Mesenchymal stem cell (in vitro differentiated cells and primary cell): ENCODE measurements around the gene ADRA2A.

Experiments
- DNase-seq: peaks from one replicate; pipeline ENCODE4 v3.0.0-alpha.2; 2013
- H2AFZ ChIP-seq: one replicate; pipeline ENCODE4 v1.6.1; 2013; ENCODE audit warnings: low read depth, mild to moderate bottlenecking, control low read depth, inconsistent platforms, low read length, moderate library complexity
- H2AK5ac ChIP-seq: 2 replicates; pipeline ENCODE4 v1.6.1; 2013; ENCODE audit warnings: low read length, moderate library complexity, mild to moderate bottlenecking, inconsistent platforms; ENCODE audit not compliant: severe bottlenecking
- H2BK120ac ChIP-seq: one replicate; pipeline ENCODE4 v1.6.1; 2013; ENCODE audit warnings: low read depth, mild to moderate bottlenecking, inconsistent platforms, low read length, moderate library complexity
- H2BK12ac ChIP-seq, 2 experiments: one replicate each; pipeline ENCODE4 v1.6.1; 2013; ENCODE audit warnings: inconsistent platforms in 2 of 2, low read length in 2 of 2, mild to moderate bottlenecking in 2 of 2, moderate library complexity in 2 of 2, control low read depth in 1 of 2
- H2BK15ac ChIP-seq: one replicate; pipeline ENCODE4 v1.6.1; 2013; ENCODE audit warnings: mild to moderate bottlenecking, low read depth, inconsistent platforms; ENCODE audit not compliant: poor library complexity, severe bottlenecking
- H2BK5ac ChIP-seq: 2 replicates; pipeline ENCODE4 v1.6.1; 2013; ENCODE audit warnings: low read depth, mild to moderate bottlenecking, low read length, control low read depth, inconsistent platforms; ENCODE audit not compliant: poor library complexity, severe bottlenecking
- H3K14ac ChIP-seq, 2 experiments: one replicate each; pipeline ENCODE4 v1.6.1; 2013; ENCODE audit warnings: inconsistent platforms in 2 of 2, low read length in 2 of 2, control low read depth in 1 of 2, mild to moderate bottlenecking in 1 of 2, moderate library complexity in 1 of 2
- H3K18ac ChIP-seq, 2 experiments: one replicate each; pipeline ENCODE4 v1.6.1; 2013; ENCODE audit warnings: inconsistent platforms in 2 of 2, low read length in 2 of 2, control low read depth in 1 of 2, low read depth in 1 of 2, mild to moderate bottlenecking in 1 of 2
- H3K23ac ChIP-seq, 2 experiments: one replicate each; pipeline ENCODE4 v1.6.1; 2013; ENCODE audit warnings: inconsistent platforms in 2 of 2, low read length in 2 of 2, mild to moderate bottlenecking in 2 of 2, moderate library complexity in 2 of 2, control low read depth in 1 of 2
- H3K27ac ChIP-seq: 2 replicates; pipeline ENCODE4 v1.5.1; 2013; ENCODE audit warnings: mild to moderate bottlenecking, moderate library complexity, low read length, control low read depth, inconsistent platforms; ENCODE audit not compliant: poor library complexity, severe bottlenecking
- H3K27me3 ChIP-seq, 2 experiments: 2 replicates each; pipeline versions ENCODE4 v1.6.1 to v1.7.0; 2013; ENCODE audit warnings: low read length in 2 of 2, mild to moderate bottlenecking in 2 of 2, moderate library complexity in 2 of 2, control low read depth in 1 of 2, inconsistent platforms in 1 of 2; ENCODE audit not compliant: control insufficient read depth in 1 of 2, insufficient read depth in 1 of 2
- H3K36me3 ChIP-seq, 2 experiments: 2 replicates each; pipeline versions ENCODE4 v1.6.1 to v1.7.0; 2013; ENCODE audit warnings: low read length in 2 of 2, control low read depth in 1 of 2, inconsistent platforms in 1 of 2, low read depth in 1 of 2, mild to moderate bottlenecking in 1 of 2; ENCODE audit not compliant: insufficient read depth in 2 of 2, control insufficient read depth in 1 of 2
- H3K4ac ChIP-seq, 2 experiments: one replicate each; pipeline ENCODE4 v1.6.1; 2013; ENCODE audit warnings: inconsistent platforms in 2 of 2, low read length in 2 of 2, mild to moderate bottlenecking in 2 of 2, moderate library complexity in 2 of 2, control low read depth in 1 of 2, low read depth in 1 of 2
- H3K4me1 ChIP-seq: 2 replicates; pipeline ENCODE4 v1.6.1; 2013; ENCODE audit warnings: low read depth, low read length, control low read depth; ENCODE audit not compliant: control insufficient read depth, insufficient read depth
- H3K4me2 ChIP-seq: 2 replicates; pipeline ENCODE4 v1.6.1; 2013; ENCODE audit warnings: low read length, mild to moderate bottlenecking, inconsistent platforms; ENCODE audit not compliant: poor library complexity, severe bottlenecking
- H3K4me3 ChIP-seq, 2 experiments: 2 replicates each; pipeline versions ENCODE4 v1.5.1 to v1.7.0; 2013; ENCODE audit warnings: low read length in 2 of 2, mild to moderate bottlenecking in 2 of 2, control low read depth in 1 of 2, low read depth in 1 of 2; ENCODE audit not compliant: insufficient read depth in 1 of 2
- H3K79me1 ChIP-seq: replicated peaks from 2 replicates; pipeline ENCODE4 v1.6.1; 2013; ENCODE audit warnings: mild to moderate bottlenecking, control low read depth, low read length, inconsistent platforms; ENCODE audit not compliant: poor library complexity, severe bottlenecking
- H3K9ac ChIP-seq: 2 replicates; pipeline ENCODE4 v1.7.0; 2013; ENCODE audit warnings: mild to moderate bottlenecking, low read length, moderate library complexity
- H3K9me3 ChIP-seq: 2 replicates; pipeline ENCODE4 v1.7.0; 2013; ENCODE audit warnings: mild to moderate bottlenecking, low read length; ENCODE audit not compliant: control insufficient read depth
- H4K8ac ChIP-seq: one replicate; pipeline ENCODE4 v1.6.1; 2013; ENCODE audit warnings: inconsistent platforms, mild to moderate bottlenecking, low read length, moderate library complexity
- H4K91ac ChIP-seq: one replicate; pipeline ENCODE4 v1.6.1; 2013; ENCODE audit warnings: mild to moderate bottlenecking, low read length, inconsistent platforms
- WGBS: methylation state at CpG from one replicate; pipeline ENCODE4 v1.1.7; 2013; ENCODE audit warnings: mixed read lengths; 5-methylcytosine and 5-hydroxymethylcytosine counted together

ADRA2A gene

DNA sequence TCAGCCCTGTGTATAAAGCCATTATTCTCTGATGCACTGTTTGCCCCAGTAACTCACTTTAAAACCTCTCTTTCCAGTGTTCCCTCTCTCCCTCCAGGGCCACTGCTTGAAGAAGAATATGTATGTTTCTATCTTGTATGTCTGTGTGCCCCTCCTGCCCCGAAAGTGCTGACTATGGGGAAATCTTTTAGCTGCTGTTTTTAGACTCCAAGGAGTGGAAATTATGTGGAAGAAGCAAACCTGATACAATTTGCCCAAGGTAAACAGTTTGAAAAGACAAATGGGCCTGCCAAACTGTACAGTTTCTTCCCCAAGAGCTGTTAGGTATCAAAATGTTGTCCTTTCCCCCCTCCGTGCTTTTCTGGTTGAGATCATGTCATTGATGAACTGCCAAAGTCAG lies 3.4 kb downstream of the ADRA2A start:
- no peak overlapping the region for H4K91ac ChIP-seq
- H3K27me3 ChIP-seq = peaks cover 34 to 37% of the 10 kb centered on the region in 2 experiments
- H2BK120ac ChIP-seq = no peak overlapping the region
- no peak overlapping the region for H3K23ac ChIP-seq
- H3K4me2 ChIP-seq = no peak overlapping the region
- H3K79me1 ChIP-seq = no peaks in the 10 kb centered on the region
- DNase-seq = no peak
- no peak overlapping the region for H3K9ac ChIP-seq
- no peak overlapping the region for H3K27ac ChIP-seq
- no peak overlapping the region for H2BK15ac ChIP-seq
- no peak overlapping the region for H3K4ac ChIP-seq
- H3K18ac ChIP-seq = no peak overlapping the region
- H3K14ac ChIP-seq = no peak overlapping the region
- H3K36me3 ChIP-seq = no peaks in the 10 kb centered on the region
- H2AFZ ChIP-seq = no peak overlapping the region
- no peak overlapping the region for H3K4me3 ChIP-seq
- H4K8ac ChIP-seq = no peak overlapping the region
- peaks cover 22% of the 10 kb centered on the region for H3K4me1 ChIP-seq
- no peak overlapping the region for H2BK5ac ChIP-seq
- H3K9me3 ChIP-seq = no peaks in the 10 kb centered on the region
- WGBS = 65% methylated on average over 1 of the region's 2 CpGs
- H2AK5ac ChIP-seq = no peak overlapping the region
- H2BK12ac ChIP-seq = no peak overlapping the region

DNA sequence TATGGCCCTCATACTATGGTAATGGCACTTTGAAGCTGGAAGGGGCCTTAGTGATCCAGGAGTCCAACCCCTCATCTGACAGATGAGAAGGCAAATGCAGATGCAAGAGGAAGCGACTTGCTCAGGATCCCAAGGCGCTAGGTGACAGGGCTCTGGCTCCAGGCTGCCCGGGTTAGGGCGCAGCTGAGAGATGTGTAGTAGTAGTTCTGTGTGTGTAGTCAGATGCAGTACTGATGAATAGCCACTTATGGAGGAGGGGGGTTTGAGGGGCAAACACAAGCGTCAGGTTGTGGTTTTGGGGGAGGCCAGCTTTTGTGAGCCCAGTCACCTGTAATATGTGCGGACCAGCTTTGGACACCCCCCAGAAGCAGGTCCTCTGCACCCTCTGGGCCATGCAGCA lies 4.8 kb downstream of the ADRA2A start:
- H2BK5ac ChIP-seq = no peak overlapping the region

DNA sequence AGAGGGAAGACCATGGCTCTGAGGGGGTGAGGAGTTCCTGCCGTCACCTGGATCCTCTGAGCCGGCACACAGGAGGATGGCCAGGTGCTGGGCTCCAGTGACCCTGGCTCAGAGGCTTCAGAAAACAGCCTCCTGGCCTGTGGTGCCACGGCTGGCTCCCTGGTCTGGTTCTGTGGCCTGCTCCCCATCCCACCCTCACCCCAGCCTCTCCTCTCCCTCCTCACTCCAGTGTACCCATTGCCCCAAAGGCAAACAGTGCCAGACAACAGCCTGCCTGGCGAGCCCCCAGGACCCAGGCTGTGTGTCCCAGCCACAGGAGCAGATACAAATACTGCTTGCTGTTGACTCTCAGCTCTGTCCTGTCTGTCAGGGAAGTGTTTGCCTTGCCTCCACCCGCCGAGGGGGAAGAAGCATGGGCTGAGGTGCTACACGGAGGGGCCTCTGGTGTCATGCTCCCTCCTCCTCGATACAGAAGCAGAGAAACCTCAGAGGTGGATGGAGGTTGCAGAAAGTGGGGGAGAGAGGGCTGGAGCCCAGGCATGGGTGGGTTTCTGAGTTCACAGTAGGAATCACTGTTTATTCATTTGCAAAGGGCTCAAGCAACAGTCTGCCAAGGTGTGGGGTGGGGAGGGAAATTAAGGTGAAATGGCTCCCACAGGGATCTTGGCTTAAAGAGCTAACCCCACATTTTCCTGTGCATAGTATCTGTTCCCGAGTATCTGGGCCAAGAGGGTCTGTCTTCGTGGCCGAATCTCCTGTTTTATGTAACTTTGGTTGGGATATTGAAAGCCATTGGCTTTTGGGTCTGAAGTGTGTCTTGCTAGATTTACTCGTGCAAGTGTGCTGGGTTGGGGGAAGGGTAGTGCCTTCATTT lies 5.5 kb downstream of the ADRA2A start:
- H2BK120ac ChIP-seq = no peak overlapping the region
- H2AK5ac ChIP-seq = no peak overlapping the region
- no peak overlapping the region for H3K4ac ChIP-seq
- H2AFZ ChIP-seq = no peak overlapping the region
- H3K9me3 ChIP-seq = no peaks in the 10 kb centered on the region
- no peaks in the 10 kb centered on the region for H3K79me1 ChIP-seq
- H3K4me2 ChIP-seq = no peak overlapping the region
- no peak for DNase-seq
- H2BK5ac ChIP-seq = no peak overlapping the region
- no peak overlapping the region for H3K18ac ChIP-seq
- H3K27ac ChIP-seq = no peak overlapping the region
- H3K4me3 ChIP-seq = no peak overlapping the region
- H3K4me1 ChIP-seq = peaks cover 8% of the 10 kb centered on the region
- 71% methylated on average over 12 of the region's 12 CpGs for WGBS
- no peak overlapping the region for H2BK15ac ChIP-seq
- H3K14ac ChIP-seq = no peak overlapping the region
- no peak overlapping the region for H4K91ac ChIP-seq
- H4K8ac ChIP-seq = no peak overlapping the region
- H2BK12ac ChIP-seq = no peak overlapping the region
- H3K36me3 ChIP-seq = no peaks in the 10 kb centered on the region
- no peak overlapping the region for H3K23ac ChIP-seq
- H3K9ac ChIP-seq = no peak overlapping the region
- H3K27me3 ChIP-seq = peaks cover 31% of the 10 kb centered on the region in 2 experiments

More for the DNA sequence above, 4.8 kb downstream of the ADRA2A start:
- no peak overlapping the region for H3K18ac ChIP-seq
- peaks cover 26 to 31% of the 10 kb centered on the region in 2 experiments for H3K27me3 ChIP-seq
- H3K4ac ChIP-seq = no peak overlapping the region
- H3K9me3 ChIP-seq = no peaks in the 10 kb centered on the region
- H3K23ac ChIP-seq = no peak overlapping the region
- no peak overlapping the region for H4K8ac ChIP-seq
- H3K36me3 ChIP-seq = no peaks in the 10 kb centered on the region
- DNase-seq = no peak
- H2AK5ac ChIP-seq = no peak overlapping the region
- WGBS = 90% methylated on average over 4 of the region's 6 CpGs
- peaks cover 15% of the 10 kb centered on the region for H3K4me1 ChIP-seq
- no peak overlapping the region for H2BK15ac ChIP-seq
- no peak overlapping the region for H3K14ac ChIP-seq
- H4K91ac ChIP-seq = no peak overlapping the region
- H3K27ac ChIP-seq = no peak overlapping the region
- H3K4me3 ChIP-seq = no peak overlapping the region
- no peak overlapping the region for H2BK12ac ChIP-seq
- H2BK120ac ChIP-seq = no peak overlapping the region
- no peaks in the 10 kb centered on the region for H3K79me1 ChIP-seq
- H2AFZ ChIP-seq = no peak overlapping the region
- H3K9ac ChIP-seq = no peak overlapping the region
- H3K4me2 ChIP-seq = no peak overlapping the region

GRCh38 chr10:111083222-111084095 lies 6.6 kb downstream of the ADRA2A start:
- Histone ChIP-seq H3K23ac (no peak overlapping the region), H2AFZ (no peak overlapping the region), H3K4me1 (no peaks in the 10 kb centered on the region), H3K4me3 (no peak overlapping the region), H2AK5ac (no peak overlapping the region), H3K9ac (no peak overlapping the region), H3K27me3 (peaks cover 21 to 25% of the 10 kb centered on the region in 2 experiments), H2BK15ac (no peak overlapping the region), H2BK5ac (no peak overlapping the region), H3K18ac (no peak overlapping the region), H3K27ac (no peak overlapping the region), H3K4me2 (no peak overlapping the region), H4K8ac (no peak overlapping the region), H2BK12ac (no peak overlapping the region), H4K91ac (no peak overlapping the region), H3K36me3 (no peaks in the 10 kb centered on the region), H2BK120ac (no peak overlapping the region), H3K14ac (no peak overlapping the region), H3K4ac (no peak overlapping the region), H3K79me1 (no peaks in the 10 kb centered on the region), H3K9me3 (no peaks in the 10 kb centered on the region)
- 94% methylated on average over 7 of the region's 10 CpGs for WGBS
- DNase-seq = no peak
